Transverse colon (tissue), 4 donors: ENCODE results near the gene LYPD4. TPM values are rescaled to one million over a fixed set of nuclear protein-coding genes. Genes with fewer than 3 reads are reported as not detected.

Experiments
- DNase-seq: peaks from one replicate; pipeline ENCODE4 v3.0.0-alpha.2; 2019
- H3K27ac ChIP-seq, 4 donors: fragments of 200-600 bp; sonication (generic); 2 replicates each; pipeline ENCODE4 v1.5.1; 2016 to 2018; ENCODE audit warnings: inconsistent platforms in 4 of 4
- H3K27me3 ChIP-seq: fragments of 200-600 bp; sonication (generic); 2 replicates; pipeline ENCODE4 v1.5.1; 2017; ENCODE audit warnings: inconsistent platforms
- H3K36me3 ChIP-seq, 4 donors: fragments of 200-600 bp; sonication (generic); 2 replicates each; pipeline ENCODE4 v1.5.1; 2017 to 2019; ENCODE audit warnings: inconsistent platforms in 4 of 4
- H3K4me1 ChIP-seq, 4 donors: fragments of 200-600 bp; sonication (generic); 2 replicates each; pipeline ENCODE4 v1.5.1; 2017 to 2020; ENCODE audit warnings: inconsistent platforms in 4 of 4
- H3K4me3 ChIP-seq, 4 donors: fragments of 200-600 bp; sonication (generic); 1 replicate in 1 of 4; 2 replicates in 3 of 4; pipeline versions ENCODE4 v1.5.1 to v1.6.1; 2017 to 2019; ENCODE audit warnings: inconsistent platforms in 4 of 4
- H3K9me3 ChIP-seq, 2 donors: fragments of 200-600 bp; sonication (generic); 2 replicates each; pipeline ENCODE4 v1.5.1; 2017 to 2019; ENCODE audit warnings: inconsistent platforms in 2 of 2
- CTCF ChIP-seq, 5 experiments: fragments of 200-600 bp in 3 of 5; fragments of 450-650 bp in 2 of 5; sonication (generic) in 3 of 5; IDR thresholded peaks; 1 replicate in 2 of 5; 2 replicates in 3 of 5; pipeline ENCODE4 v1.5.1; 2016 to 2017; ENCODE audit warnings: antibody characterized with exemption in 5 of 5, inconsistent platforms in 3 of 5, mild to moderate bottlenecking in 2 of 5, moderate library complexity in 1 of 5
- EP300 ChIP-seq: sonication (generic); formaldehyde crosslinking; IDR thresholded peaks from one replicate; pipeline ENCODE4 v1.6.1; 2017; ENCODE audit warnings: antibody characterized with exemption, low read depth
- POLR2A ChIP-seq: fragments of 450-650 bp; IDR thresholded peaks from one replicate; pipeline ENCODE4 v1.6.1; 2016; ENCODE audit warnings: antibody characterized with exemption, mild to moderate bottlenecking, moderate library complexity
- POLR2AphosphoS5 ChIP-seq, 3 donors: sonication (generic); formaldehyde crosslinking; IDR thresholded peaks; one replicate each; pipeline ENCODE4 v1.6.1; 2016; ENCODE audit warnings: antibody characterized with exemption in 3 of 3
- WGBS, 2 donors: methylation state at CpG; one replicate each; pipeline ENCODE4 v1.1.5; 2018; ENCODE audit warnings: low coverage in 1 of 2; 5-methylcytosine and 5-hydroxymethylcytosine counted together
- in situ Hi-C, 4 donors: fragments of 200-750 bp; cut with MboI; loops; one replicate each; pipeline versions ENCODE4 v1.15.0 to v1.15.1; 2017; ENCODE audit warnings: low sequenced_read_pairs in 3 of 4, low pct_ligation_motif_present in 1 of 4, low pct_unique_long_range_greater_than_20kb in 1 of 4
- intact Hi-C: fragments of 100-400 bp; cut with DNase I; formaldehyde crosslinking; loops from one replicate; pipeline ENCODE4 v1.15.1; 2023; ENCODE audit warnings: low total_unique reads
- total RNA-seq, 4 donors: library from RNA; depleted of rRNA; stranded (reverse); fragments of >200 nt; gene quantifications; one replicate each; pipeline ENCODE4 v1.1.0, GENCODE V29; 2016

LYPD4 gene
- total RNA-seq, 4 donors from 2014 or later: not detected

GRCh38 chr19:41862445-41862986 lies 18.0 kb upstream of the LYPD4 start:
- TF ChIP-seq EP300: no peak
- no peak for TF ChIP-seq POLR2AphosphoS5 (IDR thresholded peaks at IDR 0.05)
- no peak for TF ChIP-seq CTCF (IDR thresholded peaks at IDR 0.05)
- TF ChIP-seq POLR2A: no peak
- peaks cover 29 to 60% (median 38%) of the 10 kb centered on the region in 4 donors for H3K4me1 ChIP-seq
- peaks cover 0 to 28% (median 11%) of the 10 kb centered on the region in 4 donors for H3K36me3 ChIP-seq
- 38 to 48% methylated on average over 1 to 2 of the region's 2 CpGs for WGBS, 2 donors
- H3K27me3 ChIP-seq: no peaks in the 10 kb centered on the region
- H3K4me3 ChIP-seq: no peak overlapping the region
- no peak overlapping the region for H3K27ac ChIP-seq
- no peaks in the 10 kb centered on the region for H3K9me3 ChIP-seq
- DNase-seq: no peak
- in situ Hi-C loops: no loop called here
- intact Hi-C loops: no loop called here

- in situ Hi-C loops: no loop called here
- Histone ChIP-seq H3K27me3 (no peaks in the 10 kb centered on the region), H3K36me3 (peaks cover 0 to 28% (median 11%) of the 10 kb centered on the region in 4 donors), H3K4me3 (peak overlapping the region in 1 of 4 donors; percentile 72), H3K9me3 (no peaks in the 10 kb centered on the region), H3K27ac (peak overlapping the region in 1 of 4 donors; percentile 93), H3K4me1 (peaks cover 26 to 53% (median 37%) of the 10 kb centered on the region in 4 donors)
- no peak for DNase-seq
- no peak for TF ChIP-seq EP300
- TF ChIP-seq POLR2AphosphoS5 (IDR thresholded peaks at IDR 0.05): no peak
- TF ChIP-seq CTCF (IDR thresholded peaks at IDR 0.05): no peak
- TF ChIP-seq POLR2A: no peak
- WGBS, 2 donors: 47 to 66% methylated on average over 4 to 9 of the region's 9 CpGs
- intact Hi-C loops: no loop called here
Measured at GRCh38 chr19:41861846-41862245, 17.4 kb upstream of the LYPD4 start.

DNA sequence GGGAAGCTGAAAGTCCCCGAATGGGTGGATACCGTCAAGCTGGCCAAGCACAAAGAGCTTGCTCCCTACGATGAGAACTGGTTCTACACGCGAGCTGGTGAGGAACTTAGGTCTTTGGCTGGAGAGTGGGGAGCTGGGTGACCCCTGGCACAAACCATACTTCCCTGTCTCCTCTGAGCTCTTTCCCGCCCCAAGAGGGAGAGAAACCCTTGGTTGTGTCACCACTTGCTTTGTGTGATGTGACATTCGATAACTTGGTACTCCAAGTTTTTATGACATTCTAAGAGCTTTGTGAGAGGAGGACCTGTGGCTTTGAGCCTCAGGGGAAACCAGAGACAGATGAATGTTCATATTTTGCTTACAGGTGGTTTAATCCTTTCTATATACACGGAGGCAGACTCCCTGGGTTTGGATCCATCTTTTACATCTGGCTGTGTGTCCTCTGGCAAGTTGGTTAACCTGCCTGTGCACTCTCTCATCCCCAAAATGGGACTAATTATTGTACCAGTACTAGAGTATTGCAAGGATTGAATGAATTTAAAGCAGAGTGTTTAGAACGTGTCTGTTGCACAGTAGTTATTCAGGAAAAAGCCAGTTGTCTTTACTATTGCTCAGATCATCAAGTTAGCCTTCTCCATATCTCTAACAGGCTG lies 16.8 kb upstream of the LYPD4 start:
- Histone ChIP-seq H3K27ac (peak overlapping the region; percentile 93 to 97 (median 95)), H3K27me3 (no peaks in the 10 kb centered on the region), H3K9me3 (no peaks in the 10 kb centered on the region), H3K4me1 (peaks cover 26 to 47% (median 32%) of the 10 kb centered on the region in 4 donors), H3K4me3 (peak overlapping the region; percentile 72 to 92 (median 80)), H3K36me3 (peaks cover 0 to 28% (median 11%) of the 10 kb centered on the region in 4 donors)
- in situ Hi-C loops: no loop called here
- intact Hi-C loops: no loop called here
- 15 to 53% methylated on average over 2 to 9 of the region's 9 CpGs for WGBS, 2 donors
- TF ChIP-seq POLR2AphosphoS5 (IDR thresholded peaks at IDR 0.05): no peak
- no peak for TF ChIP-seq POLR2A
- no peak for TF ChIP-seq EP300
- no peak for TF ChIP-seq CTCF (IDR thresholded peaks at IDR 0.05)
- DNase-seq: no peak

- H3K27ac ChIP-seq: peak overlapping the region; percentile 93 to 97 (median 95)
- TF ChIP-seq POLR2A: no peak
- TF ChIP-seq POLR2AphosphoS5 (IDR thresholded peaks at IDR 0.05): no peak
- no peak for TF ChIP-seq EP300
- no peak for TF ChIP-seq CTCF (IDR thresholded peaks at IDR 0.05)
- peaks cover 26 to 43% (median 29%) of the 10 kb centered on the region in 4 donors for H3K4me1 ChIP-seq
- no peak for DNase-seq
- H3K36me3 ChIP-seq: peaks cover 0 to 28% (median 11%) of the 10 kb centered on the region in 4 donors
- intact Hi-C loops: no loop called here
- no peaks in the 10 kb centered on the region for H3K27me3 ChIP-seq
- in situ Hi-C loops: no loop called here
- H3K4me3 ChIP-seq: peak overlapping the region; percentile 72 to 92 (median 80)
- no peaks in the 10 kb centered on the region for H3K9me3 ChIP-seq
- 1% methylated on average over 33 of the region's 45 CpGs; no CpG with 5 or more reads in 1 of the 2 donors for WGBS, 2 donors
Measured at GRCh38 chr19:41860419-41861115, 16.1 kb upstream of the LYPD4 start.
